HG02759 (cell line): Measurements from ENCODE around the gene SELENOI.
"Not testable (repeated sequence)": the region's sequence is repeated elsewhere in the genome, so short reads cannot be mapped to it uniquely, and the experiment has no call there.

Experiments
- ATAC-seq: cut with Tn5 transposase; IDR thresholded peaks from one replicate; pipeline ENCODE4 v1.9.1; 2021; ENCODE audit warnings: mild to moderate bottlenecking, moderate library complexity; ENCODE audit not compliant: unreplicated experiment

The SELENOI gene

DNA sequence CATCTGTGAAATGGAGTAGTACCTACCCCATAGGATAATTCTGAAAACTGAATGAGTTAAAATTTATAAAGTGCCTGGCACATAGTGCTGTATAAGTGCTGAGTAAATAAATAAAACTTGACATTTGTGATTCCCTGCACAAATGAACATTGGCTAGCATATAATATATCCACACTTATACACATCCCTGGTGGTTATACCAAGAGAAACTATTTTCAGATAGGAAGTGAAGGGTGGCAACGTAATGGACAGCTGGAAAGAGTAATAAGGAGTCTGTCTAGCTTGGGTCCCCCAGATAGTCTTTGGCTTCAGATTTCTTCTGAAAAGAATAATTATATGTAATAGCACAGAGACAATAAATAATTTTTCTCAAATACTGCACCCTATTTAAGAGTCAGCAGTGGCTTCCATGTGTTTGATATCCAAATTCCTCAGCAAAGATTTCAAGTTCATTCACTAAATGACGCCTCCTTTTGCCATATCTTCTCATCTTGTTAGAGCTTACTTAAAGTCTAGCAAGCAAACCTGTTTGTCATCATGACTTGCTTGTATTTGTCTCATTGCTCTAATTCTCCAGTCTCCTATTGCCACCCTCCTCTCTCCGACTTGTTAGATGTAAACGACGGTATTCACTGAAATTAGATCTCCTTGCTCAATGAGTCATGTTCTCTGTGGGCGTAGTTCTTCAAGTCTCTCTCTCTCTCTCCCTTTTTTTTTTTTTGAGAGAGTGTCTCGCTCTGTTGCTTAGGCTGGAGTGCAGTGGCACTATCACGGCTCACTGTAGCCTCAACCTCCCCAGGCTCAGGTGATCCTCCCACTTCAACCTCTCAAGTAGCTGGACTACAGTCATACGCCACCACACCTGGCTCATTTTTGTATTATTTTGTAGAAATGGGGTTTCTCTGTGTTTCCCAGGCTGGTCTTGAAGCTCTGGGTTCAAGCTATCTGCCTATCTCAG, 9.4 kb downstream of the SELENOI start:
- ATAC-seq, result no peak

DNA sequence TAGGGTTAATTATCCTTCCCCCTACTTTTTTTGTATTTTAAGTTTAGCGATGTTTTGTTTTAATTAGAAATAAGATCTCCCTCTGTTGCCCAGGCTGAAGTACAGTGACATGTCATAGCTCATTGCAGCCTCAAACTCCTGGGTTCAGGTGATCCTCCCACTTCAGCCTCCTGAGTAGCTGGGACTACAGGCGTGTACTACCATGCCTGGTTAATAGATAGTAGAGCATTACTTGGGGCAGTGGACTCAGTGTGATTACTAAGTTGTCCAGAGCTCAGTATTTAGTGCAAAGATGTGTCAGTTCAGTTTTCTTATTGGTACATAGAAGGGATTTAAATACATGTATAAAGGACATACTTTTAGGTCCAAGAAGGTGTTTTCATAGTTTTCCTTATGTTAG, 10.2 kb downstream of the SELENOI start:
- ATAC-seq, result no peak

DNA sequence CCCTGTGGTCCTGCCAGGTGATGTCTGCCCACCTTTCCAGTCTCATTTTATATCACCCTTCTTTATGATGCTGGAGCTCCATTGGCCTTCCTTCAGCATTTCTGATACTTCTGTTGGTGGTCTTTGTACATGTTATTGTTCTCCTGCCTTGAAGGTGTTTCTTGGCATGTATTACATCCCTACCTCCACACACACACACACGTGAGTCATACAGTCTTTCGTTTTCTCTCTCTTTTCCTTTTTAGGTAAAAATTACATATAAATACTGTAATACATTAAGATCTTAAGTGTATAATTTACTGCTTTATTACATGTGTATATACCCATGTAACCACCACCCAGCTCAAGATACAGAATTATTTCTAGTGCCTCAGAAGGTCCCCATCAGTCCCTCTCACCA, 10.8 kb downstream of the SELENOI start:
- no peak for ATAC-seq

DNA sequence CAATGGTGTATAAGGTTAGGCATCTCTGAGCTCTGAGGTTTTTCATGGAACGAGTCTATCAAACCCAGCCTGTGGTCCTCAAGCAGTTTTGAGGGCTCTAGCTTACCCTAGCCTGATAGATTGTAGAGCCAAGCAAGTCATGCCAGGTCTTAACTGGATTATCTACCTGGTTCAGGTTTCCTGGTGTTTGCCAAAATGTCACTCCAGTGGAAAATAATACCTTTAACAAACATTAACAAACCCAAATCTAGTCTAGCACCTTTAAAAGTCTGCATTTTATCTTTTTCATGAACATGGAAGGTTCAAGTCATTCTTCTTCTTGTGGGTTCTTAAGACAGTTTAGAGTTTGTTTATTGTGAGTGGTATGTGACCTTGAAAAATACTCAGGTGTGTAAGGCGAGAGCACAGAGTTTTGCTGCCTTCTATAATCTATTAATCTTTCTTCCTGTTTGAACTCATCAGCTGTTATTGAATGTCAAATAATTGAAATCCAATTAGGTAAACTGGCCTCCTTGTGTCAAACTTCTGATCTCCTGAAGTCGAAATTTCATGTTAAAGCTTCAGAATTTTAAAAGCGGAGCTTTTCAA, 14.0 kb downstream of the SELENOI start:
- no peak for ATAC-seq

DNA sequence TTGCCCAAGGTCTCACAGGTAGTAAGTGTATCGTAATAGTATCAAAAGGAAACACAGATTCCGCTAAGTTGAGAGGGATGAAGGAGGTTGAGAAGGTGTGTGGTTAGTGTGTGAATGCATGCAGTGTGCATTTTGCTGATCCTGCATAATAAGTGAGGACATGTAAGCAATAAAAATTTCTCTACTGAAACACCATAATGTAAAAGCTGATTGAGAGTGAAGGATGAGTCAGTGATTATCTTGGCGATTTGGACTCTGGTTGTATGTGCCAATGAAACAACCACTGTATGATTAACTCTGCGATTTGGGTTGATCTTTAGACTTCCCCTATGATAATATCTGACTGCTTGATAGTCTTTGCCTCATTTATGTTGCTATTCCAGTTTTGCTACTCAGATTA, 17.4 kb downstream of the SELENOI start:
- ATAC-seq, result no peak

DNA sequence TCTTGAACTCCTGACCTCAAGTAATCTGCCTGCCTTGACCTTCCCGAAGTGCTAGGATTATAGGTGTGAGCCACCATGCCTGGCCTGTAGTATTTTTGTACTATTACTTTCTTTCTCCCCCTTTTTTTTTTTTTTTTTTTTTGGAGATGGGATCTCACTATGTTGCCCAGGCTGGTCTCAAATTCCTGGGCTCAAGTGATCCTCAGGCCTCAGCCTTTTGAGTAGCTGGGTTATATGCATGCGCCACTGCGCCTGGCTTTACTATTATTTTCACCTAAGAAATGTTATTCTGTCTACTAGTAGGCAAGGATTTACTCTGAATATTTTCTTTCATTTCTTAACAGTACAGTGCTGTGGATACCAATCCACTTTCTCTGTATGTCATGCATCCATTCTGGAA, 18.0 kb downstream of the SELENOI start:
- no peak for ATAC-seq

DNA sequence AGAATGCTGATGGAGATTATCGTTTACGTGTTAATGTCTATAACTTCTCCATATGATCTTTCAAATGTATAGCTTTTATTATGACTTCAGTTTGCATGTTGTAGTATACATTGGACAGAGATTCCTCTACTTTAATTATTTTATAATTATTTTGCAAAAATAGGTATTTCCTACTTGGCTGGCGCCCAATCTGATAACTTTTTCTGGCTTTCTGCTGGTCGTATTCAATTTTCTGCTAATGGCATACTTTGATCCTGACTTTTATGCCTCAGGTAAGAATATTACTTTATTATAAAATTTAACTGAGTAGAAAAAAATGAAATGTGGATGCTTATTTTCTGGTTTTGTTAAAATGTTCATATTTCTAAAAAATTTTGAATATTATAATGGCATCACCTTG, 18.7 kb downstream of the SELENOI start:
- ATAC-seq, result no peak

DNA sequence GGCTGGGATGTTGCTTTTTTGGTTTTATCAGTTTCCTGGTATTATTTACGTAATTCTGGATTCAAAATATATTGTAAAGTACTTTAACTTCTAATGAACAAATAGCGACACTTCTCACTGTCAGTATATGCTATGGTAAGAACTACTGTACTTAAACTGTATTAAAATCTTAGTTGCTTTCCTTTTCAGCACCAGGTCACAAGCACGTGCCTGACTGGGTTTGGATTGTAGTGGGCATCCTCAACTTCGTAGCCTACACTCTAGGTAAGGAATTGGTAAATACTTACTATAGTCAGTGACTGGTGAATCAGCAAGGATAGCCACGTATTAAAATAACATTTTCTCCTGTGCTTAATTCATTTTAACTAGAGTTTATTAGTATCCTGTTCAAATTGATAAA, 21.0 kb downstream of the SELENOI start:
- ATAC-seq, result no peak

DNA sequence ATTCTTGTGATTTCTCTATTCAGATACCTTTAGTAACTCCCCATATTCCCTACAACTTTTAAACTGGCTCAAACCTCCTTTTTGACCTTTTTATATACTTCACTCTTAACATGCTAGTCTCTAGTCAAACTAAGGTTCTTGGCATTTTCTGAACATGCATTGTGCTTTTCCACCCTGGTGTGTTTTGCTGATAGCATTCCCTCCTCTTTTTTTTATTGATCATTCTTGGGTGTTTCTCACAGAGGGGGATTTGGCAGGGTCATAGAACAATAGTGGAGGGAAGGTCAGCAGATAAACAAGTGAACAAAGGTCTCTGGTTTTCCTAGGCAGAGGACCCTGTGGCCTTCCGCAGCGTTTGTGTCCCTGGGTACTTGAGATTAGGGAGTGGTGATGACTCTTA, 23.7 kb downstream of the SELENOI start:
- not testable (repeated sequence) for ATAC-seq

DNA sequence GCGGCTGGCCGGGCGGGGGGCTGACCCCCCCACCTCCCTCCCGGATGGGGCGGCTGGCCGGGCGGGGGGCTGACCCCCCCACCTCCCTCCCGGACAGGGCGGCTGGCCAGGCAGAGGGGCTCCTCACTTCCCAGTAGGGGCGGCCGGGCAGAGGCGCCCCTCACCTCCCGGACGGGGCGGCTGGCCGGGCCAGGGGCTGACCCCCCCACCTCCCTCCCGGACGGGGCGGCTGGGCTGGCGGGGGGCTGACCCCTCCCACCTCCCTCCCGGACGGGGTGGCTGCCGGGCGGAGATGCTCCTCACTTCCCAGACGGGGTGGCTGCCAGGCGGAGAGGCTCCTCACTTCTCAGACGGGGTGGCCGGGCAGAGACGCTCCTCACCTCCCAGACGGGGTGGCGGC, 25.0 kb downstream of the SELENOI start:
- not testable (repeated sequence) for ATAC-seq

DNA sequence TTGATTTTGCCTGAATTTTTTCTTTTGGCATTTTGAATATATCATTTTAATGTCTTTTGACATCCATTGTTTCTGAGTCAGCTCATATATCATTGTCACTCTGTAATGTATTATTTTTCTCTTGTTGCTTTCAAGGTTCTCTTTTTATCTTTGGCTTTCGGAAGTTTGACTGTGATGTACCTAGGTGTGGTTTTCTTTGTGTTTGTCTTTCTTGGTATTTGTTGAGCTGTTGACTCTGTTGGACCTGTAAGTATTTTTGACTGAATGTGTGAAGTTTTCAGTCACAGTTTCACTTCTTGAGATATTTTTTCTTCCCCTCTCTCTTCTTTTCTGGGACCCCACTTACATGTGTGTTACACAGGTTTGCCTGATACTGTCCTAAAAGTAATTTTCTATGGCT, 30.9 kb downstream of the SELENOI start:
- ATAC-seq, result no peak

DNA sequence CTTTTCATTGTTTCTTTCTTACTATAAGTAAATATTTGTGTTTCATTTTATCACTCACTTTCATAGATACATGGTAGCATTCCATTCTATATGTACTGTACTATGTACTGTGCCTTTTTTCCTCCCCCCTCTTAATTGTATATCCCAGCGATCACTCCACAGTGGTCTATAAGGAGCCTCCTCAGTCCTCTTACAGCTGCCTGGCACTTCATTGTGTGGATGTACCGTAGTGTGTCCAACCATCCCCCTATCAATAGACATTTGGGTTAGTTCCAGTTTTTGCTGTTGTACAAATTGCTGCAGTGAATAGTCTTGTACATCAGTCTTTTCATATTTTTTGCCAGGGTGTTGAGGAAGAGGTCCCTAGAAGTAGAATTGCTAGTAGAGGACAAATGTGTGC, 34.3 kb downstream of the SELENOI start:
- no peak for ATAC-seq

DNA sequence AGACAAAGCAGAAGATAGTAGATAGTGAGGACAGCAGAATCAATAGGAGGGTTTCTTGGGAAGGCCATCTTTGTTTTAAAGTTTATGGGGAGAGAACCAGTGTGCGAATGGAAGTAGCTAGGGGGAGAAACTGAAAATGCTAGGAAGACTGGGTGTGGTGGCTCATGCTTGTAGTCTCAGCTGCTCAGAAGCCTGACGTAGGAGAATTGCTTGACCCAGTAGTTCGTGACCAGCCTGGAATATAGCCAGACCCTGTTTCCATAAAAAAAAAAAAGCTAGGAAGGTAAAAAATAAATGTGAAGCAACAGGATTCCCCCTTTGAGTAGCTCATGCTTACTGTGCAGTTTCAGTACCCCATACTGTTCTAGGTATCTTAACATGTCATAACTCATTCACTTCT, 36.6 kb downstream of the SELENOI start:
- no peak for ATAC-seq

DNA sequence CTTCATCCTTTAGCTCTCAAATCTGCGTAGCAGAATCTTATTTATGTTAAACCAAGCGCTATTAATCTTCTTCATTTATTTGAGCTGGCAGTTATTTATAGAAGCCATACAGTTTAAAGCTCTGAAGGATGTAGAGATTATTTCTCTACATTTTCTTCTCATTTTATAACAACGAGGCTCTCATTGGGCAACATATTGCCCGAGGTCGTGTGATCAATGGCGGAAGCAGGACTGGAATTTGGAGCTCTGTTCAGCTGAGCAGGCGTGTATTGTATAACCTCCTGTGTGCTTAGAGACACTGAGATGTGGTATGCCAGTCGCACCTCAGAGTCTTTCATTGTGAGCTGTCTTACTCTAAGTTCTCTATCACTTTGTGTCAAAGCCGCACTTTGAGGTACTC, 38.2 kb downstream of the SELENOI start:
- ATAC-seq, result no peak

DNA sequence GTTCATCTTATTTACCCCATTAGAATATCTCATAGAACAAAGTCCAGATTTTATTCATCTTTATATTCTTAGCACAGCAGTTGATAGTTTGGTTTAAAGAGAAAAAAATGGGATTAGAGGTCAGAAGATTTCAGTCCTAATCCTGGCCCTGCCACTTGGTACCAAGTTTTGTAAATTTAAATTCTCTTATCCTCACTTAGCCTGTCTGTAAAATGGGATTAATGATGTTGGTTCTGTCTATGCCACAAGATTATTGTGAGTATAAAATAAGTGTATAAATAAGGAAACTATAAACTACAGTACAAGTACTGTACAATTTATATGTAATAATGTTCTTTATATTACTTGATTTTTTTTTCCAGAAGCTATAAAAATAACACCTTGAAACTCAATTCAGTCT, 38.7 kb downstream of the SELENOI start:
- no peak for ATAC-seq

DNA sequence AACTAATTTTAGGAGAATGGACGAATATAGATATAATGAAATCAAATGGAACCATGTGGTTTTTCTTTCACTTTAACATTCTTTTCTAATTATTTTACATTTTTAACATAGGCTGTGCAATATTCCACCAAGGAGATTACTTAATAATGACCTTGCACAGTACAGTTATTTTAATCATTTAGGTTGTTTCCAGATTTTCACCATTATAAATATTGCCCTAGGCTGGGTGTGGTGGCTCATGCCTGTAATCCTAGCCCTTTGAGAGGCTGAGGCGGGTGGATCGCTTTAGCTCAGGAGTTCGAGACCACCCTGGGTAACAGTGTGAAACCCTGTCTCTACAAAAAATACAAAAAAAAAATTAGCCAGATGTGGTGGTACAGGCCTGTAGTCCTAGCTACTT, 41.2 kb downstream of the SELENOI start:
- ATAC-seq, result no peak

DNA sequence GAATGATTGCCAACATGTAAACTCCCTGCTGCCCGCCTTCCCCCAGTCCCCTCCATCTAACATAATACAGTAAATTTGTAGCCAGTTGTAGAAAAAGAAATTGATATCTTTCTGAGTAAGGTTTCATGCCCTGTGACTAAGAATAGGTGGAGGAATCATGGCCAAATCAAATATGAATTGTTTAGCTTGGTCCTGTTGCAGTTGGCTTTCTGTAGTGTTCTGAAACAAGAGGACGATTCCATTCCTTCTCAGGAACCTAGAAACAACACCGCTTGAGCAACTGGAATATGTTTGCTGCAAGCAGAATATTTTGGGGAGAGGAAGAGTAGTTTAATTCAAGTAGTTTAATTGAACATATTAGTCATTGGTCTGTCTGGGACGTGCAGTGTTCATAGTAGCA, 48.8 kb downstream of the SELENOI start:
- ATAC-seq, result no peak

DNA sequence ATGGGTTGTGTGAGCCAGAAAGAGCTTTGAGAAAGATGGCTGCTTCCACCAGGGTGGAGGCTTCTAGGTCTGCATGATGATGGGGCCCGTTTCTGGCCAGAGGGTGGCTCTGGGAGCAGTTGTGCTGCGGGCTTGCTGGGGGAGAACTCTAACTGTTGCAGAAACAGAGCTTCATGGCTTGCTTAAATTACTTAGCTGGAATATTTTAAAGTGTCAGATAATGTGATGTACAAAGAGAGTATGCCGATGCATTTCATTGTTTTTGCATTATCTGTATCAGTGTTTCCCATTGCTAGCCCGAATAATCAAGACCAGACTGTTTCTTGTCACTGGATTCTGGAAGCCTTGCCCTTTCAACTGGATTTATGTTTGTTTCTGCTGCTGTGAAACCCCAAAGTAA, 49.5 kb downstream of the SELENOI start:
- no peak for ATAC-seq

DNA sequence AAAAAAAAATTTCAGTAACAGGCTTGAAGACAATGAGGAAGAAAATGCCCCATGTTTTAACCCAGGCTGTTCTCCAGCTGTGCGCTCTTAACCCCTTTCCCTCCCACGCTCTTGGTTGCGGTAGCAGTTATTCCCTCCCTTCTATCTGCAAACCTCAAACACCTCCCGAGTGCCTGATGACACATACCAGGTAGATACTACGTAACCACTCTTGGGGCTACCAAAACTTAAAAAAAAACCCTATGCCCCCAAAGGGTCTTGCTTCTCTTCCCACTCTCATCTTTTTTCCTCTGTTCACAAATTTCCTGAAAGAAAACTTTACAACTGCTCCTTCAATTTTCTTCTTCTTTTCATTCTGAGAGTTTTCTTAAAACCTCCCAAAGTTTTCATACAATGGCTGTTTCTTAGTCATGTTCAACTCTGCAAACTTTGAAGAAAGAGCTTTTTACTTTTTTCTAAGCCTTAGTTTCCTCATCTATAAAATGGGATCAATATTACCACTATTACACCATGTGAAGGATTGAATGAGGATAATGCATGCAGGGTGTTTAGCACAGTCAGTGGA, 50.9 kb downstream of the SELENOI start:
- ATAC-seq, result no peak

DNA sequence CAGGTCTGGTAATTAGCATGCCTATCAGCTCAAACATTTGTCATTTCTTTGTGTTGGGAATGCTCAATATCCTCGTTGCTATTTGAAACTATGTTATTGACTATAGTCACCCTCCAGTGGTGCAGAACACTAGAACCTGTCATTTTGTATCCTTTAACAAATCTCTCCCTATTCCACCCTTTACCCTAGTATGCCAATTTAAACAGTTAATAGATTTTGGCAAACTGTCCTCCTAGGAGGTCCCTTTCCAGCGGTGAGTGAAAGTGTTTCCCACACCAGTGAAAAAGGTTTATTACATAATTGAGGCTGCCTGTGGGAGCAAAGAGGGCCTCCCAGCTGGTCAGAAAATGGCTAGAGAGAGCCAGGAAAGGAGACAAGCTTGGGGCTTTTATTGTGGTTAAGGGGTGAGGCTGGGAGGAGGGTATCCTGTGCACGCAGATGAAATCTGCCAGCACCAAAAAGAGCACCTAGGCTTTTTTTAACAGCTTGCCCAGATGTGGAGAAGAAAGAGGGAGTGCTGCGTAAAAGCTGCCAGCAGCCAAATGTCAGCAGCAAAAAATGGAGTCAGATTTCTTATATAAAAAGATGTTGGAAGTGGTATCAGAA, 53.9 kb downstream of the SELENOI start:
- ATAC-seq, result no peak

DNA sequence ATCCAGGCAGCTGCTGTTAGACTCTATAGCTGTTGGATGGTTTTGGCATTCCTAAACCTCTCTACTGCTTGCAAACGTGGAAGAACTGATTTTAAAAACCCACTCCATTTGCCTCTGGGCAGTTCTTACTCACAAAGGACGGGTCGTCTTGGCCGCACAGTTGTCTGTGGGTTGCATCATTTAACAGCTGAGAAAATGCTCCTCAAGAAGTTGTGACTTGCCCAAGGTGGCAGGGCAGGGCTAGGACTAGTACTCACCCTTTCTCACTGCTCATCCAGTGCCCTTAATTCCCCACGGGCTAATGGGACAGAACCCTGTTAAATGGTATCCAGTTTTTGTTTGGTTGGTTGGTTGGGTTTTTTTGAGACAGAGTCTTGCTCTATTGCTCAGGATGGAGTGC, 54.8 kb downstream of the SELENOI start:
- ATAC-seq, result no peak
